Measurements from ENCODE around the gene SCG2.

Gene SCG2

GRCh38 chr2:223578846-223579245 is 23.3 kb downstream of the SCG2 start:
- FAIRE-seq = no peak

GRCh38 chr2:223576873-223577272 is 25.3 kb downstream of the SCG2 start:
- DNase-seq (ENCODE audit: low spot score) = peak; percentile 26
- no peak for FAIRE-seq

More at GRCh38 chr2:223578846-223579245, 23.3 kb downstream of the SCG2 start:
- DNase-seq (ENCODE audit: low spot score) = no peak

- no peak for FAIRE-seq
- DNase-seq (ENCODE audit: low spot score) = no peak
Observed at GRCh38 chr2:223570784-223571183, 31.4 kb downstream of the SCG2 start.

GRCh38 chr2:223566396-223566795 is 35.8 kb downstream of the SCG2 start:
- DNase-seq (ENCODE audit: low spot score) = no peak
- no peak for FAIRE-seq

- peak; percentile 81 for DNase-seq (ENCODE audit: low spot score)
Observed at GRCh38 chr2:223563462-223563861, 38.7 kb downstream of the SCG2 start.

GRCh38 chr2:223562078-223562477 is 40.1 kb downstream of the SCG2 start:
- no peak for FAIRE-seq
- no peak for DNase-seq (ENCODE audit: low spot score)

More at GRCh38 chr2:223563462-223563861, 38.7 kb downstream of the SCG2 start:
- FAIRE-seq = peak; percentile 80

GRCh38 chr2:223560749-223561435 is 41.3 kb downstream of the SCG2 start:
- DNase-seq (ENCODE audit: low spot score) (peak; percentile 42), FAIRE-seq (peak; percentile 66)

GRCh38 chr2:223558970-223559369 is 43.2 kb downstream of the SCG2 start:
- FAIRE-seq (no peak), DNase-seq (ENCODE audit: low spot score) (no peak)

GRCh38 chr2:223554923-223555322 is 47.2 kb downstream of the SCG2 start:
- no peak for DNase-seq (ENCODE audit: low spot score)
- no peak for FAIRE-seq

GRCh38 chr2:223549215-223549614 is 52.9 kb downstream of the SCG2 start:
- FAIRE-seq (no peak), DNase-seq (ENCODE audit: low spot score) (peak; percentile 23)

- FAIRE-seq = no peak
- DNase-seq (ENCODE audit: low spot score) = no peak
Observed at GRCh38 chr2:223548194-223548593, 54.0 kb downstream of the SCG2 start.

All from RCC 7860 (cell line).